ENCODE measurements around the gene KXD1. TPM values are rescaled to one million over a fixed set of nuclear protein-coding genes. Genes with fewer than 3 reads are reported as not detected.
A peak's percentile ranks its signal among the peaks of the same experiment; 100 is the strongest.

Gene KXD1
- total and polyA plus RNA-seq, 8 donors: 30.8 to 513 (median 77.8) TPM

GRCh38 chr19:18612772-18613588 lies 55.3 kb downstream of the KXD1 start, which contains the start of gene TMEM59L:
TSS of gene TMEM59L (plus strand) at chr19:18612870. CDS start at chr19:18612959, 89 bp downstream.
- WGBS, 5 donors: 2 to 6% (median 4%) methylated on average over 16 to 70 of the region's 70 CpGs
- TF ChIP-seq EP300 (IDR thresholded peaks at IDR 0.05): no peak
- TF ChIP-seq POLR2AphosphoS5 (IDR thresholded peaks at IDR 0.05): no peak
- no peak for TF ChIP-seq CTCF (IDR thresholded peaks at IDR 0.05)
- TF ChIP-seq POLR2A (IDR thresholded peaks at IDR 0.05): no peak
- peak in 1 of 2 donors; percentile 78 for DNase-seq
- Histone ChIP-seq H3K27me3 (peaks cover 28 to 97% (median 77%) of the 10 kb centered on the region in 3 donors), H3K4me3 (peak within 1 kb of the TSS; percentile 43 to 57 (median 50)), H3K27ac (no peak within 1 kb of the TSS), H3K4me1 (peaks cover 29 to 34% (median 32%) of the 10 kb centered on the region in 4 donors), H3K36me3 (no peaks in the 10 kb centered on the region), H3K9me3 (no peaks in the 10 kb centered on the region)
- intact Hi-C loops (cut with DNase I; ENCODE audit: low total_unique reads): no loop called here

GRCh38 chr19:18613589-18614234 lies 56.0 kb downstream of the KXD1 start:
- intact Hi-C loops (cut with DNase I; ENCODE audit: low total_unique reads): no loop called here
- TF ChIP-seq POLR2A (IDR thresholded peaks at IDR 0.05) (no peak), EP300 (IDR thresholded peaks at IDR 0.05) (no peak), CTCF (IDR thresholded peaks at IDR 0.05) (no peak), POLR2AphosphoS5 (IDR thresholded peaks at IDR 0.05) (no peak)
- Histone ChIP-seq H3K36me3 (no peaks in the 10 kb centered on the region), H3K27me3 (peaks cover 23 to 93% (median 69%) of the 10 kb centered on the region in 3 donors), H3K9me3 (no peaks in the 10 kb centered on the region), H3K4me1 (peaks cover 29 to 32% (median 31%) of the 10 kb centered on the region in 4 donors), H3K4me3 (no peak overlapping the region), H3K27ac (no peak overlapping the region)
- DNase-seq: no peak
- 30 to 41% (median 32%) methylated on average over 17 to 23 of the region's 23 CpGs for WGBS, 5 donors

- no peaks in the 10 kb centered on the region for H3K36me3 ChIP-seq
- no peak overlapping the region for H3K27ac ChIP-seq
- TF ChIP-seq POLR2AphosphoS5 (IDR thresholded peaks at IDR 0.05): no peak
- DNase-seq: no peak
- intact Hi-C loops (cut with DNase I; ENCODE audit: low total_unique reads): no loop called here
- peaks cover 5 to 82% (median 47%) of the 10 kb centered on the region in 3 donors for H3K27me3 ChIP-seq
- peaks cover 23 to 25% (median 24%) of the 10 kb centered on the region in 4 donors for H3K4me1 ChIP-seq
- no peaks in the 10 kb centered on the region for H3K9me3 ChIP-seq
- no peak overlapping the region for H3K4me3 ChIP-seq
- 80 to 96% (median 84%) methylated on average over 3 of the region's 3 CpGs for WGBS, 5 donors
Measured at GRCh38 chr19:18616023-18616422, 58.4 kb downstream of the KXD1 start.

- TF ChIP-seq POLR2AphosphoS5 (IDR thresholded peaks at IDR 0.05) (no peak), CTCF (IDR thresholded peaks at IDR 0.05) (no peak)
- DNase-seq: no peak
- Histone ChIP-seq H3K4me3 (no peak overlapping the region), H3K27me3 (peaks cover 4 to 67% (median 32%) of the 10 kb centered on the region in 3 donors), H3K27ac (no peak overlapping the region), H3K36me3 (no peaks in the 10 kb centered on the region), H3K4me1 (peaks cover 7 to 10% (median 8%) of the 10 kb centered on the region in 4 donors), H3K9me3 (no peaks in the 10 kb centered on the region)
- intact Hi-C loops (cut with DNase I; ENCODE audit: low total_unique reads): no loop called here
Measured at GRCh38 chr19:18617562-18617961, 59.9 kb downstream of the KXD1 start.
